Neural crest cell (in vitro differentiated cells): ENCODE data around the gene NPC1L1. TPM values are rescaled to one million over a fixed set of nuclear protein-coding genes. Genes with fewer than 3 reads are reported as not detected.
"Not testable (repeated sequence)": the region's sequence is repeated elsewhere in the genome, so short reads cannot be mapped to it uniquely, and the experiment has no call there.

Experiments used
- DNase-seq: peaks from one replicate; pipeline ENCODE4 v3.0.0; 2021; ENCODE audit warnings: low read depth, mixed read lengths, low spot score
- H3K27ac Mint-ChIP-seq: one replicate; pipeline ENCODE4 v1.8.0; 2021; ENCODE audit warnings: mild to moderate bottlenecking, mixed read lengths; ENCODE audit not compliant: unreplicated experiment
- H3K27me3 Mint-ChIP-seq: 2 replicates; pipeline ENCODE4 v1.8.0; 2021; ENCODE audit warnings: low read depth, mild to moderate bottlenecking, mixed read lengths
- H3K36me3 Mint-ChIP-seq: 2 replicates; pipeline ENCODE4 v1.8.0; 2021; ENCODE audit warnings: low read depth, mild to moderate bottlenecking, mixed read lengths
- H3K4me1 Mint-ChIP-seq: 2 replicates; pipeline ENCODE4 v1.8.0; 2021; ENCODE audit warnings: mixed read lengths
- H3K4me3 Mint-ChIP-seq: one replicate; pipeline ENCODE4 v1.8.0; 2021; ENCODE audit warnings: mild to moderate bottlenecking, mixed read lengths
- H3K9me3 Mint-ChIP-seq: 2 replicates; pipeline ENCODE4 v1.8.0; 2021; ENCODE audit warnings: mixed read lengths
- total RNA-seq: library from RNA; stranded (reverse); gene quantifications from 2 replicates; pipeline ENCODE4 v1.2.1, GENCODE V29; 2021
- TF ChIP-seq, protein P1 (sequence below): fragments of 200-600 bp; sonication (generic); conservative IDR thresholded peaks from 2 replicates; pipeline ENCODE4 v1.5.0; 2021; ENCODE audit warnings: antibody characterized with exemption, mild to moderate bottlenecking

Gene NPC1L1
- total RNA-seq, 1 donor from 2014 or later, result 0.12 TPM

DNA sequence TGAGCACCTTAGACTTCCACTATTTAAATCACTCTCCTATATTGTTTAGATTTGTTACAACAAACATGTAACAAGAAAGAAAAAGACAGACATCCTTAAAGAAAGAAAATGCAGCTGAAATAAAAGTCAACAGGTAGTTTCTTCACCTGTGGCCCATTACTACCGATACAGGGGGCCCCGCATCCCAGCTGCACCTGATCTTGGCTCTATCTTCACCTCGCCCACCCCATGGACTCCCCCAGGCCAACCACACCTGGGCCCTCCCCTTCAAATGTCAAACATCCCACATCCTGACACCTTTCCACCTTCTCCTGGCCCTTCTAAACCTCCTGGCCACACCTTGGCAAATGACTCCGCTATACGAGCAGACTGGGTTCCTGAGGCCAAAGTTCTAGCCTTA lies 25.6 kb upstream of the NPC1L1 start:
- Mint-ChIP-seq H3K36me3 (peaks cover 14% of the 10 kb centered on the region), H3K9me3 (no peaks in the 10 kb centered on the region), H3K27ac (no peak overlapping the region), H3K4me1 (peaks cover 5% of the 10 kb centered on the region), H3K27me3 (no peaks in the 10 kb centered on the region), H3K4me3 (no peak overlapping the region)
- TF ChIP-seq, protein P1, sequence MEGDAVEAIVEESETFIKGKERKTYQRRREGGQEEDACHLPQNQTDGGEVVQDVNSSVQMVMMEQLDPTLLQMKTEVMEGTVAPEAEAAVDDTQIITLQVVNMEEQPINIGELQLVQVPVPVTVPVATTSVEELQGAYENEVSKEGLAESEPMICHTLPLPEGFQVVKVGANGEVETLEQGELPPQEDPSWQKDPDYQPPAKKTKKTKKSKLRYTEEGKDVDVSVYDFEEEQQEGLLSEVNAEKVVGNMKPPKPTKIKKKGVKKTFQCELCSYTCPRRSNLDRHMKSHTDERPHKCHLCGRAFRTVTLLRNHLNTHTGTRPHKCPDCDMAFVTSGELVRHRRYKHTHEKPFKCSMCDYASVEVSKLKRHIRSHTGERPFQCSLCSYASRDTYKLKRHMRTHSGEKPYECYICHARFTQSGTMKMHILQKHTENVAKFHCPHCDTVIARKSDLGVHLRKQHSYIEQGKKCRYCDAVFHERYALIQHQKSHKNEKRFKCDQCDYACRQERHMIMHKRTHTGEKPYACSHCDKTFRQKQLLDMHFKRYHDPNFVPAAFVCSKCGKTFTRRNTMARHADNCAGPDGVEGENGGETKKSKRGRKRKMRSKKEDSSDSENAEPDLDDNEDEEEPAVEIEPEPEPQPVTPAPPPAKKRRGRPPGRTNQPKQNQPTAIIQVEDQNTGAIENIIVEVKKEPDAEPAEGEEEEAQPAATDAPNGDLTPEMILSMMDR, result no peak
- no peak for DNase-seq

DNA sequence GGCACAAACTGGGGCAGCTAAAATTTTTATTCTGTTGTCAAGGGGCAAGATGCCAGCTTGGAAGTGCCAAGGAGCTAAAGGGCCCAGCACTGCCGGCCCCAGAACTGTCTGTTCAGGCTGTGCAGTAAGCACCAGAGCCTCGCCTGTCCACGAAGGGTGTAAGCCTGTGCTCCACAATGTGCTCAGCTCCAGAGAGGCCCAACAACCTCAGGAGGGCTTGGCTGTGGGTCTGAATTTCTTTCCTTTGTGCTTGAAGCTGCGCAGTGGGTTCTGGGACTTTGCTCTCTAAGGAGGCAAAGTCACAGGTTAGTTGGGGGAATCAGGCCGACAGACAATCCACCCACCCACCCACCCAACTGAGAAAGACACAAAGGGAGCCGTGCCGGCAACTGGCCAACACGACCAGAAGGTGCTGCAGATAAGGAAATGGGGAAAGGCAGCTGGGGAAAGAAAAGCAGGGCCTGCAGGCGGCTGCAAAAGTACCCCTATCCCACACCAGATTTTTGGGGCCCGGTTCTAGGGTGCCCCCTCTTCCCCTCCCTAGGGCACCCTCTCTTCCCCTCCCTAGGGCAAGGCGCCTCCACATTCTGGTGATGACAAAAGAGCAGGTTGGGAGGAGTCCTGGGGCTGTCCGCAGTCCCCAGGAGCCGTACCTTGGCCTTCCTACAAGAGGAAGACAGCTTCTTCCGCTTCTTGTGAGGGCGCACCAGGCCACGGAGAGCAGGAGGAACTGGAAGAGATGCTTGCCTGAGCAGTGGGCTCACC lies 24.8 kb upstream of the NPC1L1 start:
- H3K36me3 Mint-ChIP-seq, result peaks cover 9% of the 10 kb centered on the region
- H3K27ac Mint-ChIP-seq, result peak overlapping the region; percentile 30
- H3K4me3 Mint-ChIP-seq, result peak overlapping the region; percentile 47
- TF ChIP-seq, protein P1, result peak; percentile 19
- H3K4me1 Mint-ChIP-seq, result peaks cover 5% of the 10 kb centered on the region
- H3K27me3 Mint-ChIP-seq, result no peaks in the 10 kb centered on the region
- no peaks in the 10 kb centered on the region for H3K9me3 Mint-ChIP-seq
- DNase-seq, result no peak

GRCh38 chr7:44565097-44565794 lies 24.1 kb upstream of the NPC1L1 start:
- TF ChIP-seq, protein P1, result peak; percentile 93
- peaks cover 5% of the 10 kb centered on the region for H3K4me1 Mint-ChIP-seq
- no peaks in the 10 kb centered on the region for H3K9me3 Mint-ChIP-seq
- no peaks in the 10 kb centered on the region for H3K27me3 Mint-ChIP-seq
- H3K4me3 Mint-ChIP-seq, result peak overlapping the region; percentile 47
- peak overlapping the region; percentile 30 for H3K27ac Mint-ChIP-seq
- DNase-seq, result peak; percentile 74
- H3K36me3 Mint-ChIP-seq, result peaks cover 9% of the 10 kb centered on the region

- Mint-ChIP-seq H3K4me1 (peaks cover 5% of the 10 kb centered on the region), H3K27ac (peak overlapping the region; percentile 35), H3K36me3 (peaks cover 5% of the 10 kb centered on the region), H3K9me3 (no peaks in the 10 kb centered on the region), H3K4me3 (no peak overlapping the region), H3K27me3 (no peaks in the 10 kb centered on the region)
- no peak for DNase-seq
- TF ChIP-seq, protein P1, result no peak
Measured at GRCh38 chr7:44564606-44565005, 23.5 kb upstream of the NPC1L1 start.

GRCh38 chr7:44563171-44563679 lies 22.1 kb upstream of the NPC1L1 start:
- H3K9me3 Mint-ChIP-seq, result no peaks in the 10 kb centered on the region
- H3K27me3 Mint-ChIP-seq, result no peaks in the 10 kb centered on the region
- peaks cover 5% of the 10 kb centered on the region for H3K4me1 Mint-ChIP-seq
- H3K36me3 Mint-ChIP-seq, result peaks cover 5% of the 10 kb centered on the region
- H3K4me3 Mint-ChIP-seq, result no peak overlapping the region
- peak overlapping the region; percentile 28 for H3K27ac Mint-ChIP-seq
- DNase-seq, result no peak
- TF ChIP-seq, protein P1, result no peak

DNA sequence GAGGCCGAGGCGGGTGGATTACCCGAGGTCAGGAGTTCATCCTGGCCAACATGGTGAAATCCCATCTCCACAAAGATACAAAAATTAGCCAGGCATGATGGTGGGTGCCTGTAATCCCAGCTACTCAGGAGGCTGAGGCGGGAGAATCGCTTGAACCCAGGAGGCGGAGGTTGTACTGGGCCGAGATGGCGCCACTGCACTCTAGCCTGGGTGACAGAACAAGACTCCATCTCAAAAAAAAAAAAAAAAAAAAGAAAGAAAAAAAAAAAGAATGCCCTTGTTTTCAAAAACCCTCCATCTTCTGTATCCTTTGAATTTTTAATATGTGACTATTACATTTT lies 21.5 kb upstream of the NPC1L1 start:
- not testable (repeated sequence) for H3K4me1 Mint-ChIP-seq, DNase-seq, H3K36me3 Mint-ChIP-seq, H3K27ac Mint-ChIP-seq, H3K9me3 Mint-ChIP-seq, H3K4me3 Mint-ChIP-seq, H3K27me3 Mint-ChIP-seq
